ACC112 (cell line): Measurements from ENCODE around the gene KMT2A.
A peak's percentile ranks its signal among the peaks of the same experiment; 100 is the strongest.

Experiments
- H2AFZ ChIP-seq: fragments of 200-600 bp; sonication (generic); one replicate; pipeline ENCODE4 v1.6.0; 2017; ENCODE audit warnings: antibody characterized with exemption, low read length; ENCODE audit not compliant: unreplicated experiment
- H3K27ac ChIP-seq: fragments of 200-600 bp; sonication (generic); 2 replicates; pipeline ENCODE4 v1.5.1; 2014; ENCODE audit warnings: low read depth, mild to moderate bottlenecking, antibody characterized with exemption, low read length, moderate library complexity
- H3K27me3 ChIP-seq: fragments of 200-600 bp; sonication (generic); 2 replicates; pipeline ENCODE4 v1.6.1; 2014; ENCODE audit warnings: mild to moderate bottlenecking, antibody characterized with exemption, low read length, moderate library complexity, mixed read lengths; ENCODE audit not compliant: insufficient read depth
- H3K36me3 ChIP-seq: fragments of 200-600 bp; sonication (generic); 2 replicates; pipeline ENCODE4 v1.6.1; 2016; ENCODE audit warnings: mild to moderate bottlenecking, antibody characterized with exemption, low read length, moderate library complexity, mixed read lengths; ENCODE audit not compliant: insufficient read depth
- H3K4me1 ChIP-seq: fragments of 200-600 bp; sonication (generic); one replicate; pipeline ENCODE4 v1.6.1; 2016; ENCODE audit warnings: low read length, mixed read lengths; ENCODE audit not compliant: insufficient read depth, unreplicated experiment, control insufficient read depth
- H3K4me3 ChIP-seq: fragments of 200-600 bp; sonication (generic); 2 replicates; pipeline ENCODE4 v1.5.1; 2014; ENCODE audit warnings: mild to moderate bottlenecking, low read depth, low read length
- H3K79me2 ChIP-seq: fragments of 200-600 bp; sonication (generic); one replicate; pipeline ENCODE4 v1.6.0; 2016; ENCODE audit warnings: low read length; ENCODE audit not compliant: control insufficient read depth, unreplicated experiment, insufficient read depth

KMT2A gene

GRCh38 chr11:118524757-118525470, 88.6 kb downstream of the KMT2A start:
- Histone ChIP-seq H3K36me3 (peaks cover 16% of the 10 kb centered on the region), H3K79me2 (no peaks in the 10 kb centered on the region), H2AFZ (no peak overlapping the region), H3K27ac (no peak overlapping the region), H3K27me3 (no peaks in the 10 kb centered on the region), H3K4me1 (peaks cover 2% of the 10 kb centered on the region), H3K4me3 (no peak overlapping the region)

- H3K27me3 ChIP-seq: no peaks in the 10 kb centered on the region
- H3K79me2 ChIP-seq: no peaks in the 10 kb centered on the region
- H3K4me1 ChIP-seq: peaks cover 4% of the 10 kb centered on the region
- H2AFZ ChIP-seq: no peak overlapping the region
- H3K36me3 ChIP-seq: peaks cover 3% of the 10 kb centered on the region; the same call in 1 of the 2 replicates
- no peak overlapping the region for H3K27ac ChIP-seq
- H3K4me3 ChIP-seq: no peak overlapping the region
Observed at GRCh38 chr11:118526688-118527087, 90.4 kb downstream of the KMT2A start.

DNA sequence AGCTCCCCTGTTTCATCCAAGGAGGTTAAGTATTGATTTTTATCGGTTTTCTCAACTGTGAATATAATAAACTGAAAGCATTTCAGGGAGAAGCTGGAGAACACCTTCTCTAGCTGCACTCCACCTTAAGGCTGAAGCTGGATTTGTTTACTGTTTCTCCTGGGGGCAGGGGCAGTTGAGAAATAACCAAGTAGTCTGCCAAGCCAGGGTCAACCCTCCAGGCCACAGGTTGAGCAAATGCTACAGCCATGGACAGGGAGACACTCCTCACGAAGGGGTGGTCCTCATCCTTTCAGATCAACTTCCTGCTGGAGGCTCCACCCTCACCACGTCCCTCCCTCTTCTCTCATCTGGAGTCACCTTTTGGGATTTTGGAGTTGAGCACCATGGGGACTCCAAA, 90.8 kb downstream of the KMT2A start, which contains the start of gene TTC36:
Gene TTC36, plus strand, starts transcription at position 366 of the 400 bp plus-strand sequence. Its CDS starts 21 bp downstream, at position 387.
- peaks cover 4% of the 10 kb centered on the region for H3K4me1 ChIP-seq
- H2AFZ ChIP-seq: no peak within 1 kb of the TSS
- no peak within 1 kb of the TSS for H3K4me3 ChIP-seq
- H3K27me3 ChIP-seq: no peaks in the 10 kb centered on the region
- no peaks in the 10 kb centered on the region for H3K79me2 ChIP-seq
- H3K27ac ChIP-seq: no peak within 1 kb of the TSS
- peaks cover 3% of the 10 kb centered on the region; the same call in 1 of the 2 replicates for H3K36me3 ChIP-seq

DNA sequence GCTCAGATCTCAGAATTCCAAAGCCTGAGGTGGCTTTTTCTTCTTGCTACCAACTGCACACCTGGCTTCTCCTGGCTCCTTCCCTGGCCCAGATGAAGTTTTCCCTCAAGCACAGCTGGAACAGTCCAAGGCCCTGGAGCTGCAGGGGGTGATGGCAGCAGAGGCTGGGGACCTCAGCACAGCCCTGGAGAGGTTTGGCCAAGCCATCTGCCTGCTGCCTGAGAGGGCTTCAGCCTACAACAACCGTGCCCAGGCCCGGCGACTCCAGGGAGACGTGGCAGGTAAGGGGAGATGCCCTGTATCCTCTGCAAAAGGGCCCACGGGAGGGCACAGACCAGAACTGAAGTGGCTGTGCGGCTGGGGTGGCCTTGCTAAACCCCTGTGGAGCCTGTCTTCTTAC, 92.2 kb downstream of the KMT2A start:
- H3K4me1 ChIP-seq: peaks cover 4% of the 10 kb centered on the region
- no peaks in the 10 kb centered on the region for H3K36me3 ChIP-seq
- H3K27ac ChIP-seq: no peak overlapping the region
- H3K27me3 ChIP-seq: no peaks in the 10 kb centered on the region
- no peak overlapping the region for H2AFZ ChIP-seq
- H3K79me2 ChIP-seq: no peaks in the 10 kb centered on the region
- no peak overlapping the region for H3K4me3 ChIP-seq

GRCh38 chr11:118529584-118530175, 93.4 kb downstream of the KMT2A start:
- peaks cover 4% of the 10 kb centered on the region for H3K4me1 ChIP-seq
- H3K27me3 ChIP-seq: no peaks in the 10 kb centered on the region

GRCh38 chr11:118530180-118530682, 93.9 kb downstream of the KMT2A start:
- H3K4me1 ChIP-seq: peaks cover 4% of the 10 kb centered on the region
- H3K36me3 ChIP-seq: no peaks in the 10 kb centered on the region
- no peaks in the 10 kb centered on the region for H3K79me2 ChIP-seq
- no peak overlapping the region for H3K27ac ChIP-seq
- peak overlapping the region; percentile 80 for H3K4me3 ChIP-seq
- no peaks in the 10 kb centered on the region for H3K27me3 ChIP-seq
- peak overlapping the region; percentile 36 for H2AFZ ChIP-seq

More at GRCh38 chr11:118529584-118530175, 93.4 kb downstream of the KMT2A start:
- no peaks in the 10 kb centered on the region for H3K79me2 ChIP-seq
- no peak overlapping the region for H2AFZ ChIP-seq
- no peaks in the 10 kb centered on the region for H3K36me3 ChIP-seq
- H3K27ac ChIP-seq: no peak overlapping the region
- peak overlapping the region; percentile 80 for H3K4me3 ChIP-seq

DNA sequence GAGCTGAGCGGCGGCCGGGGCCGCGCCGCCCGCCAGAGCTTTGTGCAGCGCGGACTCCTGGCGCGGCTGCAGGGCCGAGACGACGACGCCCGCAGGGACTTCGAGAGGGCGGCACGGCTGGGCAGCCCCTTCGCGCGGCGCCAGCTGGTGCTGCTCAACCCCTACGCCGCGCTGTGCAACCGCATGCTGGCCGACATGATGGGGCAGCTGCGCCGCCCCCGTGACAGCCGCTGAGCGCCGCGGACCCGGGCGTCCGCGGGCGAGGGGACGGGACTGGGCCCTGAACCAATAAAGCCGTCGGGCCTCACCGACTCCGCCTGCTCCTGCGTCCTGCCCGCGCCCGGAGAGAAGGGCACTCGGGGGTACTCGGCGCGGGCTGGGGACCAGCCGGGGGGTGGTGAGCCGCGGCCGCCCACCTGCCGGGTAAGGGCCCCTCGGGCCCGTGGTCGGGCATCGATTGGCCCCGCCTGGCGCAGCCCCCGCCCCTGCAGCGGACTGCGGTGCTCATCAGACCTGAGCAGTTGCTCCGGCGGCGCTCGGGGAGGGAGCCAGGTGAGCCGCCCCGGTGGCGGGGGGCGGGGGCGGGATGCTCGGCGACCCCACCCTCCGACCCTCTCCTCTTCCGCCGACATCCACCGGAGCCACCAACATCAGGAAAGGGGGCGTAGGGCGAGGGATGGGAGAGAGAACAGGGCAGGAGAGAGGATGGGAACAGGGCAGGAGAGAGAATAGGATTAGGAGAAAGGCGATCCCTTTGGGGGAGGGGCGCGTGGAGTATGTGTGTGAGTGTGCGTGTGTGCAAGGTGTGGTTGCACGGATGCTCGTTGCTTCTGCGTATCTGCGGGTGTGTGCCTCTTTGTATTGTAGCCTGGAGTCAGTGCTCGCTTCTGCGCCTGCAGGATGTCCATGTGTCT, 94.6 kb downstream of the KMT2A start, which contains the start of gene TMEM25:
Gene TMEM25, plus strand, starts transcription at position 510 of the 914 bp plus-strand sequence. CDS start 610 bp downstream, outside the sequence.
- Histone ChIP-seq H3K27me3 (no peaks in the 10 kb centered on the region), H3K4me1 (peaks cover 4% of the 10 kb centered on the region), H3K27ac (no peak within 1 kb of the TSS), H2AFZ (peak within 1 kb of the TSS; percentile 36), H3K36me3 (no peaks in the 10 kb centered on the region), H3K79me2 (no peaks in the 10 kb centered on the region), H3K4me3 (peak within 1 kb of the TSS; percentile 80)

GRCh38 chr11:118531597-118532084, 95.3 kb downstream of the KMT2A start:
- Histone ChIP-seq H3K27ac (no peak overlapping the region), H3K36me3 (no peaks in the 10 kb centered on the region), H3K79me2 (no peaks in the 10 kb centered on the region), H3K4me3 (peak overlapping the region; percentile 80), H3K27me3 (no peaks in the 10 kb centered on the region), H2AFZ (peak overlapping the region; percentile 36), H3K4me1 (peaks cover 4% of the 10 kb centered on the region)

DNA sequence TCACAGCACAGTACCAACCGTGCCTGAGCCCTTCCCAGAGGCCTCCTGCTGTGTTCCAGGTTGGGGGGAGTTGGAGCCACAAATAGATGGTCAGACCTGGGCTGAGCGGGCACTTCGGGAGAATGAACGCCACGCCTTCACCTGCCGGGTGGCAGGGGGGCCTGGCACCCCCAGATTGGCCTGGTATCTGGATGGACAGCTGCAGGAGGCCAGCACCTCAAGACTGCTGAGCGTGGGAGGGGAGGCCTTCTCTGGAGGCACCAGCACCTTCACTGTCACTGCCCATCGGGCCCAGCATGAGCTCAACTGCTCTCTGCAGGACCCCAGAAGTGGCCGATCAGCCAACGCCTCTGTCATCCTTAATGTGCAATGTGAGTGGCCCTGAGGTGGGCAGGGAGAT, 95.8 kb downstream of the KMT2A start:
- Histone ChIP-seq H3K27ac (no peak overlapping the region), H3K36me3 (no peaks in the 10 kb centered on the region), H3K4me1 (peaks cover 4% of the 10 kb centered on the region), H3K4me3 (0 out of 2 replicates have a peak overlapping the region, but pooled peaks have one; percentile 80), H3K27me3 (no peaks in the 10 kb centered on the region), H3K79me2 (no peaks in the 10 kb centered on the region), H2AFZ (no peak overlapping the region)
